ENCODE results near the gene TTC7B.

GRCh38 chr14:90814806-90815571 lies 1.2 kb downstream of the TTC7B start:
- TF ChIP-seq CTCF (IDR thresholded peaks at IDR 0.05; ENCODE audit: extremely low read depth in 1 of 2, insufficient read depth in 1 of 2, low read depth in 1 of 2, low read length in 2 of 2) = no peak
- TF ChIP-seq POLR2A (IDR thresholded peaks at IDR 0.05; ENCODE audit: low read depth, low read length) = no peak
- TF ChIP-seq POLR2AphosphoS5 (IDR thresholded peaks at IDR 0.05; ENCODE audit: insufficient read depth, low read depth, low read length) = no peak
- TF ChIP-seq GATA2 (IDR thresholded peaks at IDR 0.05; ENCODE audit: insufficient read depth, insufficient read length, low read depth, low read length) = no peak
- TF ChIP-seq EZH2 (IDR thresholded peaks at IDR 0.05; ENCODE audit: borderline replicate concordance, low read depth, low read length, severe bottlenecking) = no peak
- TF ChIP-seq JUN (IDR thresholded peaks at IDR 0.05; ENCODE audit: borderline replicate concordance, insufficient read depth, insufficient read length, low read depth) = no peak
- no peak for TF ChIP-seq MYC (IDR thresholded peaks at IDR 0.05; ENCODE audit: low read depth, low read length)

Measured in endothelial cell of umbilical vein (primary cell).